SK-N-SH treated with all-trans-retinoic acid at 6 μM for 48 hours (cell line): ENCODE results near the gene DNAJC1.

Experiments used
- ATAC-seq: fragments of 200-7000 bp; cut with Tn5 transposase; 3 replicates; pipeline ENCODE4 v1.9.1; 2020; ENCODE audit warnings: mild to moderate bottlenecking, moderate library complexity
- ARNTL ChIP-seq: fragments of 450-650 bp; formaldehyde crosslinking; IDR thresholded peaks from 2 replicates; pipeline ENCODE4 v1.5.0; 2020; ENCODE audit warnings: low read depth, mild to moderate bottlenecking, moderate library complexity, borderline replicate concordance
- BACH2 ChIP-seq: fragments of 250-450 bp; sonication (Bioruptor Pico); IDR thresholded peaks from 2 replicates; pipeline ENCODE4 v1.9.0; 2021; ENCODE audit warnings: mild to moderate bottlenecking, borderline replicate concordance
- CSDC2 ChIP-seq: fragments of 250-450 bp; sonication (Bioruptor Pico); IDR thresholded peaks from 2 replicates; pipeline ENCODE4 v1.5.0; 2020; ENCODE audit warnings: mild to moderate bottlenecking, moderate library complexity
- CSRNP3 ChIP-seq: fragments of 250-450 bp; sonication (Bioruptor Pico); IDR thresholded peaks from 2 replicates; pipeline ENCODE4 v1.5.1; 2021; ENCODE audit warnings: mild to moderate bottlenecking, moderate library complexity
- ESRRG ChIP-seq: fragments of 250-450 bp; sonication (Bioruptor Pico); IDR thresholded peaks from 2 replicates; pipeline ENCODE4 v1.6.1; 2021; ENCODE audit warnings: mild to moderate bottlenecking
- GLIS3 ChIP-seq: fragments of 250-450 bp; sonication (Bioruptor Pico); IDR thresholded peaks from 2 replicates; pipeline ENCODE4 v1.5.0; 2020; ENCODE audit warnings: mild to moderate bottlenecking, moderate library complexity
- ISL1 ChIP-seq: fragments of 250-450 bp; sonication (Bioruptor Pico); IDR thresholded peaks from 2 replicates; pipeline ENCODE4 v2.1.2; 2022; ENCODE audit warnings: mild to moderate bottlenecking, moderate library complexity
- OSR1 ChIP-seq: fragments of 250-450 bp; sonication (Bioruptor Pico); IDR thresholded peaks from 2 replicates; pipeline ENCODE4 v1.8.0; 2022; ENCODE audit warnings: moderate library complexity, mild to moderate bottlenecking, inconsistent platforms
- PPARA ChIP-seq: fragments of 250-450 bp; sonication (Bioruptor Pico); IDR thresholded peaks from 2 replicates; pipeline ENCODE4 v1.5.0; 2020; ENCODE audit warnings: mild to moderate bottlenecking, borderline replicate concordance
- RARB ChIP-seq: fragments of 250-450 bp; sonication (Bioruptor Pico); IDR thresholded peaks from 2 replicates; pipeline ENCODE4 v1.8.0; 2021; ENCODE audit warnings: mild to moderate bottlenecking, moderate library complexity
- SNAI2 ChIP-seq: fragments of 250-450 bp; sonication (Bioruptor Pico); IDR thresholded peaks from 2 replicates; pipeline ENCODE4 v1.5.0; 2020; ENCODE audit warnings: mild to moderate bottlenecking, moderate library complexity
- TCF4 ChIP-seq: fragments of 250-450 bp; sonication (Bioruptor Pico); IDR thresholded peaks from 2 replicates; pipeline ENCODE4 v1.8.0; 2021; ENCODE audit warnings: mild to moderate bottlenecking, moderate library complexity, borderline replicate concordance
- TOX ChIP-seq: fragments of 250-450 bp; sonication (Bioruptor Pico); IDR thresholded peaks from 2 replicates; pipeline ENCODE4 v1.8.0; 2021; ENCODE audit warnings: mild to moderate bottlenecking, moderate library complexity, borderline replicate concordance
- TSHZ2 ChIP-seq: fragments of 250-450 bp; sonication (Bioruptor Pico); IDR thresholded peaks from 2 replicates; pipeline ENCODE4 v1.5.0; 2020; ENCODE audit warnings: mild to moderate bottlenecking, moderate library complexity
- ZC3H10 ChIP-seq: fragments of 250-450 bp; sonication (Bioruptor Pico); IDR thresholded peaks from 2 replicates; pipeline ENCODE4 v1.5.1; 2021; ENCODE audit warnings: mild to moderate bottlenecking, moderate library complexity
- ZFP3 ChIP-seq: fragments of 250-450 bp; sonication (Bioruptor Pico); IDR thresholded peaks from 2 replicates; pipeline ENCODE4 v1.5.0; 2020; ENCODE audit warnings: mild to moderate bottlenecking, moderate library complexity
- ZFP30 ChIP-seq: fragments of 450-650 bp; formaldehyde crosslinking; IDR thresholded peaks from 2 replicates; pipeline ENCODE4 v1.5.0; 2022; ENCODE audit warnings: mild to moderate bottlenecking, moderate library complexity
- ZNF565 ChIP-seq: fragments of 450-650 bp; formaldehyde crosslinking; conservative IDR thresholded peaks from 2 replicates; pipeline ENCODE4 v1.5.0; 2020; ENCODE audit warnings: low read depth, mild to moderate bottlenecking, moderate library complexity
- ZNF70 ChIP-seq: fragments of 450-650 bp; formaldehyde crosslinking; IDR thresholded peaks from 2 replicates; pipeline ENCODE4 v1.5.0; 2020; ENCODE audit warnings: mild to moderate bottlenecking, moderate library complexity
- ZNF8 ChIP-seq: fragments of 450-650 bp; formaldehyde crosslinking; IDR thresholded peaks from 2 replicates; pipeline ENCODE4 v1.5.0; 2020; ENCODE audit warnings: mild to moderate bottlenecking, moderate library complexity
- TF ChIP-seq, protein P1 (sequence below): fragments of 250-450 bp; sonication (Bioruptor Pico); IDR thresholded peaks from 2 replicates; pipeline ENCODE4 v1.8.0; 2021; ENCODE audit warnings: low read depth, mild to moderate bottlenecking, moderate library complexity, borderline replicate concordance
- TF ChIP-seq, protein P2 (sequence below): fragments of 250-450 bp; sonication (Bioruptor Pico); IDR thresholded peaks from 2 replicates; pipeline ENCODE4 v1.5.1; 2020; ENCODE audit warnings: low read depth, mild to moderate bottlenecking, moderate library complexity
- TF ChIP-seq, protein P3 (sequence below): fragments of 250-450 bp; sonication (Bioruptor Pico); IDR thresholded peaks from 2 replicates; pipeline ENCODE4 v1.8.0; 2020; ENCODE audit warnings: mild to moderate bottlenecking, moderate library complexity, borderline replicate concordance

DNAJC1 gene

DNA sequence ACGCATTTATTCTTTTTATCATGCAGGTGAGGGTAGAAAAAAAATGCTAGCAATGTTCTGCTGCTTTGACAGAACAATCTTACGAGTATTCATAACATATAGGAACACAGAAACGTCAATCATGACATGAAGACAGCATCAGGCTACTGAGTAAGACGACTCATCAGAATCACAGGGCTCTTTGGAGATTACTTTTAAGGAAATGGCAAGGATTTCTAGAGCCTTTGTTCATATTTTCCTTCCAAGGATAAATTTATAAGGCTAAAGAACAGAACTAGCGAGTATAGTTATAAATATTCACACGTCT lies 39.8 kb upstream of the DNAJC1 start:
- ATAC-seq = no peak
- no peak for TF ChIP-seq TOX (CRISPR knock-in tag)
- TF ChIP-seq, protein P1, sequence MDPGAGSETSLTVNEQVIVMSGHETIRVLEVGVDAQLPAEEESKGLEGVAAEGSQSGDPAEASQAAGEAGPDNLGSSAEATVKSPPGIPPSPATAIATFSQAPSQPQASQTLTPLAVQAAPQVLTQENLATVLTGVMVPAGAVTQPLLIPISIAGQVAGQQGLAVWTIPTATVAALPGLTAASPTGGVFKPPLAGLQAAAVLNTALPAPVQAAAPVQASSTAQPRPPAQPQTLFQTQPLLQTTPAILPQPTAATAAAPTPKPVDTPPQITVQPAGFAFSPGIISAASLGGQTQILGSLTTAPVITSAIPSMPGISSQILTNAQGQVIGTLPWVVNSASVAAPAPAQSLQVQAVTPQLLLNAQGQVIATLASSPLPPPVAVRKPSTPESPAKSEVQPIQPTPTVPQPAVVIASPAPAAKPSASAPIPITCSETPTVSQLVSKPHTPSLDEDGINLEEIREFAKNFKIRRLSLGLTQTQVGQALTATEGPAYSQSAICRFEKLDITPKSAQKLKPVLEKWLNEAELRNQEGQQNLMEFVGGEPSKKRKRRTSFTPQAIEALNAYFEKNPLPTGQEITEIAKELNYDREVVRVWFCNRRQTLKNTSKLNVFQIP (CRISPR knock-in tag) = no peak
- TF ChIP-seq CSDC2 (CRISPR knock-in tag) = no peak
- TF ChIP-seq ZC3H10 (CRISPR knock-in tag) = no peak
- TF ChIP-seq ESRRG (CRISPR knock-in tag) = no peak
- no peak for TF ChIP-seq ZFP3
- TF ChIP-seq ZNF70 (CRISPR knock-in tag) = no peak
- TF ChIP-seq BACH2 (CRISPR knock-in tag) = no peak
- TF ChIP-seq RARB = no peak
- no peak for TF ChIP-seq OSR1 (CRISPR knock-in tag)
- no peak for TF ChIP-seq ZNF565 (CRISPR knock-in tag)
- TF ChIP-seq CSRNP3 (CRISPR knock-in tag) = no peak
- TF ChIP-seq ISL1 (CRISPR knock-in tag) = no peak
- TF ChIP-seq SNAI2 (CRISPR knock-in tag) = no peak
- TF ChIP-seq, protein P2, sequence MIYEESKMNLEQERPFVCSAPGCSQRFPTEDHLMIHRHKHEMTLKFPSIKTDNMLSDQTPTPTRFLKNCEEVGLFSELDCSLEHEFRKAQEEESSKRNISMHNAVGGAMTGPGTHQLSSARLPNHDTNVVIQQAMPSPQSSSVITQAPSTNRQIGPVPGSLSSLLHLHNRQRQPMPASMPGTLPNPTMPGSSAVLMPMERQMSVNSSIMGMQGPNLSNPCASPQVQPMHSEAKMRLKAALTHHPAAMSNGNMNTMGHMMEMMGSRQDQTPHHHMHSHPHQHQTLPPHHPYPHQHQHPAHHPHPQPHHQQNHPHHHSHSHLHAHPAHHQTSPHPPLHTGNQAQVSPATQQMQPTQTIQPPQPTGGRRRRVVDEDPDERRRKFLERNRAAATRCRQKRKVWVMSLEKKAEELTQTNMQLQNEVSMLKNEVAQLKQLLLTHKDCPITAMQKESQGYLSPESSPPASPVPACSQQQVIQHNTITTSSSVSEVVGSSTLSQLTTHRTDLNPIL = no peak
- TF ChIP-seq ZFP30 (CRISPR knock-in tag) = no peak
- TF ChIP-seq PPARA = no peak
- no peak for TF ChIP-seq TCF4
- TF ChIP-seq ARNTL (CRISPR knock-in tag) = no peak
- TF ChIP-seq, all 23 proteins: peak for 0

DNA sequence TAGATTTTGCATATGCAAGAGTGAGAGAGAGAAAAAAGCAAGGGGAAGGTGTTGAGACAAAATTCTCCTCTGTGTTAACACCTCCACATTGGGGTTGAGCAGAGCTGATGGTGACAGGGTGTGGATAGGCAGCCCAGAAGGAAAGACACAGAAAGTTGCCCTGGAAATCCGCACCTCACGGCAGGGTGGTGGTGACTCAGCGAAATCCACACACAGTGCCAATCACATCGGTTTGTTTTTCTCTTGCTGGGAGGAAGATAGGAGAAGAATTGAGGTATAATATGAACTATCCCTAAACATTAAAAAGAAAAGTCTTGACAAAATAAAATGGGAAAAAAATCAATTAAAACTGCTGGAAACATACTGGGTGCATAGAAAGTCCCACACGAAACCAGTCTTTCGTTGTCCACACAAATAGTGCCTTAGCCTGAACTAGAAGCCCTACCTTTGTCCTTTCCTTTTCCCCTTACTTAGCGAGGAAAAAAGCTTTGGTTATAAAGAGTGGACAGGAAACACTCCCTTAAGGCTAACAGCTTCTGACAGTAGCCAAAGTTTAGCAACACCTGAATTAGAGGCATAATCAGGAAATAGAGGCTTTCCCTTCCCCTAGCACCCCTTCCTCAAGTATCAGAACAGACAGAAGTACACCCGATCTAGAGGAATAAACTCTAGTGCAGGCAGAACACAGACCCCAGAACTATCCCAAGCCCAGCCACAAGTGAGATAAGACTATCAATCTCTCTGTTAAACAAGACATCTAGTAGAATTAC lies 39.2 kb upstream of the DNAJC1 start:
- ATAC-seq = no peak
- TF ChIP-seq ZNF565 (CRISPR knock-in tag) (no peak), RARB (no peak), SNAI2 (CRISPR knock-in tag) (no peak), ZC3H10 (CRISPR knock-in tag) (no peak), PPARA (no peak), CSDC2 (CRISPR knock-in tag) (no peak), TOX (CRISPR knock-in tag) (no peak), ESRRG (CRISPR knock-in tag) (no peak), TSHZ2 (CRISPR knock-in tag) (no peak), ISL1 (CRISPR knock-in tag) (no peak), ZNF8 (no peak), GLIS3 (CRISPR knock-in tag) (no peak), TCF4 (no peak), OSR1 (CRISPR knock-in tag) (no peak), ARNTL (CRISPR knock-in tag) (no peak)
- TF ChIP-seq, protein P2 = no peak
- TF ChIP-seq, protein P3, sequence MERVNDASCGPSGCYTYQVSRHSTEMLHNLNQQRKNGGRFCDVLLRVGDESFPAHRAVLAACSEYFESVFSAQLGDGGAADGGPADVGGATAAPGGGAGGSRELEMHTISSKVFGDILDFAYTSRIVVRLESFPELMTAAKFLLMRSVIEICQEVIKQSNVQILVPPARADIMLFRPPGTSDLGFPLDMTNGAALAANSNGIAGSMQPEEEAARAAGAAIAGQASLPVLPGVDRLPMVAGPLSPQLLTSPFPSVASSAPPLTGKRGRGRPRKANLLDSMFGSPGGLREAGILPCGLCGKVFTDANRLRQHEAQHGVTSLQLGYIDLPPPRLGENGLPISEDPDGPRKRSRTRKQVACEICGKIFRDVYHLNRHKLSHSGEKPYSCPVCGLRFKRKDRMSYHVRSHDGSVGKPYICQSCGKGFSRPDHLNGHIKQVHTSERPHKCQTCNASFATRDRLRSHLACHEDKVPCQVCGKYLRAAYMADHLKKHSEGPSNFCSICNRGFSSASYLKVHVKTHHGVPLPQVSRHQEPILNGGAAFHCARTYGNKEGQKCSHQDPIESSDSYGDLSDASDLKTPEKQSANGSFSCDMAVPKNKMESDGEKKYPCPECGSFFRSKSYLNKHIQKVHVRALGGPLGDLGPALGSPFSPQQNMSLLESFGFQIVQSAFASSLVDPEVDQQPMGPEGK (CRISPR knock-in tag) = no peak
- TF ChIP-seq, protein P1 (CRISPR knock-in tag) = no peak
- TF ChIP-seq, all 23 proteins: peak for 0
